Stimulated activated CD4-positive, alpha-beta T cell treated with anti-CD3 and anti-CD28 coated beads, Interleukin-12 subunit alpha, Interleukin-12 subunit beta, amount 100 ng/mL, for 24 hours (primary cell): ENCODE results near the gene LYL1.

Experiments
- DNase-seq, 2 experiments: peaks; one replicate each; pipeline ENCODE4 v3.0.0-alpha.2; 2020; ENCODE audit warnings: low read depth in 2 of 2

LYL1 gene

DNA sequence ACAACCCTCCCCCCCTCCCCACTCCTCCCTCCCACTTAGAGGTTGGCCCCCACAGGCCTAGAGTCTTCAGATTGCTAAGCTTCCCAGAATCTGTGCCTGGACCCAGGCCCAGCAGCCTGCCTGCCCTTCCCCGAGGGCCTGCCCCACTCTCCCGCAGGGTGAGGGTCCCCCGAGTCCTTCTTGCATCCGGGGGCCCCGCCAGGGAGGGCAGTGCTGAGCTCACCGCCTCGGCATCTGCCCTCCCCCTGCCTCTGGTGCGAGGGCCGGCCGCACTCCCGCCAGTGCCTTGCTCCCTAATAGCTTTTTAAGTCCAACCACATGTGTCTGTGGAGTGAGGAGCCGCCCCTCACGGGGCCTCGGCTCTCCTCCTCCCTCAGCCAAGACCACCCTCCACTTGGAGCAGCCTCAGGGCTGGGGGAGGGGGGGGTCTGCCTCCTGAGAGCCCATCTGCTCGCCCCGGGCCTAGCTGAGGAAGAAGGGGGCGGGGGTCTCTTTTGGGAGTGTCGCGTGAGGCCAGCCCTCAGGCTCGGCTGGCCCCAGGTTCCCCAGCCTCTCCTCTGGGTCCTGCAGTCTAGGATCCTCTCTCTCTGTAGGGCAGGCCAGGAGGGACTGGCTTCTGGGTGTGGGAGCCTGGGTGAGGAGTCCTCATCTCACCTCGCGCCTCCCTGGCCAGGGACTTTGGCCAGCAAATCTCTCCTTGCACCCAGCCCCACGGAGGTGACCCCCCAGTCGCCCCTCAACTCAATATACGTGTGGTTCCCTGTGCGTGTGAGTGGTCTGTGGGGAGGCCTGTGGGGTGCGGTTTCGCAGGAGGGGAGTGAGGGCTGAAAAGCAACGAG, 47.2 kb downstream of the LYL1 start:
- DNase-seq: no peak

GRCh38 chr19:13054626-13055212, 47.9 kb downstream of the LYL1 start:
- no peak for DNase-seq

- DNase-seq: no peak
Measured at GRCh38 chr19:13053761-13054625, 48.7 kb downstream of the LYL1 start.

GRCh38 chr19:13053238-13053637, 49.4 kb downstream of the LYL1 start:
- no peak for DNase-seq

- no peak for DNase-seq
Measured at GRCh38 chr19:13052447-13053175, 50.0 kb downstream of the LYL1 start.

DNA sequence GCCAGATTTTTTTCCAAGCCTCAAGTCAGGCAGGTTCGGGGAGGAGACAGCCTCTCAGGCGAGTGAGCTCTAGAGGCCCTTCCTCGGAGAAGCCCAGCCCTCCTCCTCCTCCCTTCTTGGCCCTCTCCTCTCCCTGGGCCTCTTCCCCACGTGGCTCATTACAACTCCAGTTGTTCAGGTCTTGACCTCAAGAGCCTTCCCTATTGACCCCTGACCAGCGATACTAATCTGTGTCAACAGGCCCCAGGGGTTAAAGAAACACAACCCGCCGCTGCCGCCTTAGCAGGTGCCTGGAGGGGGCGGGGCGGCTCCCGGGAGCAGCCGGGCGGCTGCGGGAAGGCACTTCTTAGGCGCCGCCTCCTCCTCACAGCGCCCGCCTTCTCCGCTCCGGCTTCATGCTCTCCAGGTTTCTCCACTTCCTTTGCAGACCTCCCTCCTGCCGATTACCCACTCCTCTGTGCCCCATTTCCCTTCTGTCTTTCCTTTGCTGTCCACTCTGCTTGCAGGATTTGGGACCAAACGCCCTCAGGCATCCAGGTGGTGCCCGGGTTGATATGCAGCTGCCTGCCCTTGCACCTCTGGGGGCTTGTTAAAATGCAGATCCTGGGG, 51.0 kb downstream of the LYL1 start:
- peak in 1 of 2 experiments; percentile 24 for DNase-seq

GRCh38 chr19:13050274-13050673, 52.4 kb downstream of the LYL1 start:
- no peak for DNase-seq
